Activated CD8-positive, alpha-beta memory T cell treated with anti-CD3 and anti-CD28 coated beads, Interleukin-2, amount 50 U/mL, for 48 hours (primary cell): ENCODE results near the gene RAD51AP2.
"Not testable (repeated sequence)": the region's sequence is repeated elsewhere in the genome, so short reads cannot be mapped to it uniquely, and the experiment has no call there.

Experiments used
- DNase-seq: peaks from one replicate; pipeline ENCODE4 v3.0.0-alpha.2; 2020

RAD51AP2 gene

DNA sequence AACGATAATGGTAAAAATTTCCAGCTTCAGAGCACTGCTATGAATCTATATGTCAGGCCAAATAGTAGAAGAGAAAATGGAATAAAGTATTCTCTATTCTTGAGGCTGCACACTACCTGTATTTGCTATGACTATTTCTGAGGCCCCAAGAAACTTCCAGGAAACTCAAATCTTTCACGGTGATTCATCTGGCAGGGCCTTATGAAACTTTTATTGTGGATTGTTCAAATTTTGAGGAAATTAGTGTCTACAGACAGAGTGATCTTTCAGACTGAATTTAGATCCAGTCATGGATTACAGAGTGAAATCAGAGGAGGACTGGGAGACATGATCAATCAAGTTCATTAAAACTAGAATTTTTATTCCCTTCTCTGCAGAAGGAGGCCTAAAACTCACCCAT is 18.2 kb upstream of the RAD51AP2 start:
- DNase-seq, result no peak

DNA sequence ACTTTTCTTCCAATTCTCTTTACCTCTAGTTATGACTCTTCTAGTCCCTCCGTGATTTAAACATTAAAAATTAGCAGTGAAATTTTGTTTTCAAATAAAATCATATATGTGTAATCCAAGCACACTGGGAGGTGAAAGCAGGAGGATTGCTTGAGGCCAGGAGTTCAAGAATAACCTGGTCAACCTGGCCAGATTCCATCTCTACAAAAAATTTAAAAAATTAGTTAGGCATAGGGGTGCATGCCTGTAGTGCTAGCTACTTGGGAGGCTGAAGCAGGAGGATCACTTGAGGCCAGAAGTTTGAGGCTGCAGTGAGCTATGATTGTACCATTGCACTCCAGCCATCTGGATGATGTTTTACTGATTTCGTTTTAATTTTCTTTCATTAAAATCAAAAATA is 15.3 kb upstream of the RAD51AP2 start:
- no peak for DNase-seq

DNA sequence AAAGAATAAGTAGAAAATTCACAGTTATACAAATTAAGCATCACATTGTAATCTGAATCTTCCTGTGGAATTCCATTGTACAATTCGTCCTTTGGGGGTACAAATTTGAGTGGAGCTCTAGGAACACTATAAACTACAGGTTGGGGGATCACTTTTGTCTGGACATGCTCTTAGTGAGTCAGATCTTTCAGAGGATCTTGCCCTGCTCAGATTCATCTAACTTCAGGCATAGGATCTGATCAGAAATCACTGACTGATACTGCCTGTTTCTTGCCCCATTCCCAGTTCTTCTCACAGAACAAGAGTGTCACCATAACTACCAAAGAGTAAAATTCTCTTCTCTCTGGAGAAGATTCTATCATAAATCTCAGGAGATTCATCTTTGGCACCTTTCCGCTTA is 11.5 kb upstream of the RAD51AP2 start:
- no peak for DNase-seq

DNA sequence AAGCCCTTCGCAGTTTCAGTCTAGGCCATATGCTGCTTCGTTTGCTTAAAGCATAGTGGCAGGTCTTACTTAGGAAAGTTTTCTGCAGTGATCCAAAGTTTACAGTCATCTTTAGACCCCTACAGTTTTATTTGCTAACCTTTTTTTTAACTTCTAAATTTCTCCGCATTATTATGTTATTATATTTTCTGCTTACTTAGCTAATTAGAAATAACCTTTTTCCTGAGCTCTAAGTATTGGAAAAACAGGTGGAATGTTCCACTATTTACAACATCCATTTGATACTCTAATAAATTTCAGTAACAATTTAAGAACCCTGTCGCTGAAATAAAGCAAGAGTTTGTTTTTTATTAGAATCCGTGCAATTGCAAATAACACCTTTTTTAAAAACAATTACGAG is 4.1 kb upstream of the RAD51AP2 start:
- no peak for DNase-seq

DNA sequence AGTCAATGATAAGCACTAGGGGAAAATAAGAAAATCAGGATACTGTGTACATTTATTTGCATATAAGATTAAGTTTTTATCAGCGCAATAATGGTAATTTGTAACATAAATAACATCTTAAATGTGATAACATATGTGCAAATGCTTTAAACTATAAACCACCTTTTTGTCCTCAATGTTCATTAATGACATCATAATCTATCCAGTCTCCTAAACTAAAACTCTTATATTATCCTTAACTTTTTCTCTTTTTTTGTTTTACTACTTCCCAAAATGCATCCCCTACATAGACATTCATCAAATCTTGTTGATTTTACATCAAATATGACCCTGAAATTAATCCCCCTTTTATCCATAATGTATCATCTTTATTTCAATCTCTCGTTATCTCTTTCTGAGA is 3.4 kb upstream of the RAD51AP2 start:
- no peak for DNase-seq

DNA sequence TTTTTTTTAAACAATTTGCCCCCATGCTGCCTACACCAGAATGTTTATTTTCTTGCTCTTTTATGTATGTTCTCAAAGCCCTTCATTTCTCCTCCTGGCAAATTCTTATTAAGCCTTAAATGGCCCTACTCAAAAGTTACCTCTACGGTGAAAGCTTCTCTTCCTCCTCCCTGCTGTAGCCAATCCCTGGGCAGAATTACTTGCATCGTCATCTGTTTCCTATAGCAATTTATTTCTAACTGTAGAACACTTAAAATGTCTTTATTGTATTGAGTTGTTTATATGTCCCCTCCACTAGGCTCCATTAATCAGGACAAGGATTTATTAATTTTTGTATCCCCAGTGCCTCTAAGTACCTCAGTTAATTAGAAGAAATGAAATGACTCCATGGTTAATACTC is 2.5 kb upstream of the RAD51AP2 start:
- no peak for DNase-seq

DNA sequence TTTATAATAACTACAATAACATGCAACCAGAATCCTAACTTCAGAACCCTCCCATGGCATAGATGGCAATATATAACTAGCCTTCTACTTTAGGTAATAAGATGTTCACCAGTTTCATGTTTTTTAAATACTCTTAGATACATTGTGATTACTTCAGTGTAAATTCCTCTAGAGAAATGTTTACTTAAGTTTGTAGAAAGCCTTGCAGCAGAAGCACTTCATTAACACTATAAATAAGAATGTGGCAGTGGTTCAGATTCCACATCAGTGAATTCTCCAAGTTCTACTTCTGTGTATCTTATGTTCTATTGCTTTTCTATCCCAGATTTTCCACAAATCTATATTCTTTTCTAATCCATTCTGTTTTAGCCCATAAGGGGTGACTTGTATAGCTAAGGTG is 1.2 kb upstream of the RAD51AP2 start:
- DNase-seq, result no peak

DNA sequence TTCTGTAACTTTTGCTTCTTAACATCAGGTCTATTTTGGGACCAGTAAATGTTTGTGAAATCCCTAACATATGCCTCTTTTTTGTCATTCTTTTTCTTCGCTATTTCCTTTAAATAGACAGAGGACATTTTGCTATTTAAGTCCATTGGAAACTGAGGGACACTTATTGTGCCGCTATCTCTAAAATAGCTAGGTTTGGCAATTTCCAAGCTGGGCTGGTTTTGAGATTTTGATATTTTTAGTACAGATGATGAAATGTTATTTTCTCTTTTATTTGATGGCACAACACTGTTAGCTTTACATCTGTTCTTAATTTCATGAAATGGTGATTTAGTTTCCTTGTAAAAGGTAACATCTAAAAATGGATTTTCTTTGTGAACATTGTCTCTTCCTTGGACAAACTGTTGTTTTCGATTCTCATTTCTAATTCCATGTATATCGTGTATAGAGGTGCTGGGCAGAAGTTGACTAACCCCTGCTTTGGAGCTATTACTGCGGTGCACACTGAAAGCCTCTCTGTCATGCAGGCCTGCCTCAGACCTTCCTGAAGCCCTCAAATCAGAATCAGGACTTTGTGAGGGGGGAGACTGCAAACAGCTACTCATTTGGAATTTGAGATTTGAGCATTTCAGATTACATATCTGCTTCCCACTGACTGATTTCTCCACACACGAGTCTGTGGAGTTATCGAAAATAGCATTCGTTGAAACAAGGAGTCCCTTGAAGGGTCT is 594 bp downstream of the RAD51AP2 start:
- DNase-seq, result no peak

DNA sequence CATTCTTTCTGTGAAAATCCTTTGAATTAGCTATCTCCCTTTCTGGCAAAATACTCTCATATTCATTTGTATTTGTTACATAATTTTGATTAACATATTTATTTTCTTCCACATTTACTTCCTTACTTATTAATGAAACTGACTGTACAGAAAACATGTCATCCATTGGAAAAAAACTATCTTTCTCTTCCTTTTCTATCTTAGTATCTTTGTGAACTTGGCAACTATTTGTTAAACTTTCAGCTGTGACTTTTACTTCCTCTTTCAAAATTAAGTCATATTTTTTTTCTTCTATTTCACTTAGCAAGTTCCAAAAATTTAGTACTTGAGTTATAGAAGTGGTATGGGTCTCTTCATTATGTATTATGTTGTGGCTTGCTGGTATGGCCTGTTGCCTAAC is 2.6 kb downstream of the RAD51AP2 start:
- no peak for DNase-seq

DNA sequence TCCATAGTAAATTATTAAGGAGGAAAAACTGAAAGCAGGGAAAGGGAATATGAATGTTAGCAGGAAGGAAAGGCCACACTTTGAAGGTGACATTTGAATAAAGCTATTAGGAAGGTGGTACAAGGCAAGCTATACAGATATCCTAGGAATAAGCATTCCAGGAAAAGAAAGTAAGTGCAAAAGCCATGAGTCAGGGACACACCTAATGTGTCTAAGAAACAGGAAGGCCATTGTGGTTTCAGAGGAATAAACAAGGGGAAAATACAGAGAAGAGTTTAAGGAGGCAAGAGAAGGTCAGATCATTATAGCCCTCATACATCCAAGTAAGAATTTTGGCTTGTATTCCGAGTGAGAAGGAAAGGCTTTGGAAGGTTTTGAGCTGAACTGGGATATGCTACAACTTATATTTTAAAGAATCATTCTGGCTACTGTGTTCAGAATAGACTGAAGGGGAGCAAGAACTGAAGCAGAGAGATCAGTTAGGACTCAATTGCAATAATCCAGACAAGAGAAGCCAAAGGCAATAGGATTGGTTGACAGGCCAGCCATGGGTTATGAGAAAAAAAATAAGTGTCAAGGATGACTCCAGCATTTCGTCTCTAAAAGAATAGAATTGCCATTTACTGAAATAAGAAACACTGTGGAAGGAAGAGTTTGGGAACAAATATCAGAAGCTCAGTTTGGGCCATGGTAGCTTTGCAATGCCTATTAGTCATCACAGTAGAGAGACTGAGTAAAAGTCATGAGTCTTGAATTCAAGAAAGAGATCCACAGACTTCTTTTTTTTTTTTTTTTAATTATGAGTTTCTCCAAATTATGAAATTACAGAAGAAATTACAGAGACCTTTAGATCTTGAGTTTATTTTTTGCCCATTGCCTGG is 11.3 kb downstream of the RAD51AP2 start:
- DNase-seq, result no peak

DNA sequence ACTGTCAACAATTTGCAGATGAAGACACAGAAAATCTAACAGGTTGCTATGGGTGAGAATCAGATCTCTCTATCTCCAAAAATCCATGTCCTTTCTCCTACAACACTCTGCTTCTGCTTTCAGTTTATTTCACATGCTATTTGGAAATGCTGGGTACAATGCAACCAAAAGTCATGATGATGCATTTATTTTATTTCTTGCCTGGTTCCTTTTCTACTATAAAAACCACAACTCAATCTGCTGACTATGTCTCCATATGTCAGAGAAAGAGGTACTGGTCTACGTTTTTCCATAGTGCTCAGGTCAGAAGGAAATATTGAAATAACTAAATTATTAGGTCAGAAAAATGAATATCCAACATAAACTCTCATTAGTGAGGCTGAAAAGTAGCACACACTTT is 20.5 kb downstream of the RAD51AP2 start:
- DNase-seq, result no peak

DNA sequence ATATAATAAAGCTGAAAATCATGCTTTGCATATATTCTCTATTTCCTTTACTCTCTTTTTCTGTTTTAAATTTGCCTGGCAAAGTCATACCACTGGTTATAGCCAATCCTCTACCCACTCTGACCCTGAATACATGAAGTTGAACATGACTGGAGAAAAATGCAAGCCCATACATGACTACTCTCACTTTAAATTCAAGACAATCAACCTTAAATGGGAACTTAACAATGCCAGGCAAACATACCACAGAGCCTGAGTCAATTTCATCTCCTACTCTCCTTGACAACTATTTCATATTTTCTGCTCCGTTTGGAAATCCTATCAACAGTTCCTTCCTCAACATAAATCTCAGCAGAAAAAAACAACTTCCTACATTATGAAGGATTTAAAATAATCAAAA is 22.6 kb downstream of the RAD51AP2 start:
- DNase-seq, result no peak

DNA sequence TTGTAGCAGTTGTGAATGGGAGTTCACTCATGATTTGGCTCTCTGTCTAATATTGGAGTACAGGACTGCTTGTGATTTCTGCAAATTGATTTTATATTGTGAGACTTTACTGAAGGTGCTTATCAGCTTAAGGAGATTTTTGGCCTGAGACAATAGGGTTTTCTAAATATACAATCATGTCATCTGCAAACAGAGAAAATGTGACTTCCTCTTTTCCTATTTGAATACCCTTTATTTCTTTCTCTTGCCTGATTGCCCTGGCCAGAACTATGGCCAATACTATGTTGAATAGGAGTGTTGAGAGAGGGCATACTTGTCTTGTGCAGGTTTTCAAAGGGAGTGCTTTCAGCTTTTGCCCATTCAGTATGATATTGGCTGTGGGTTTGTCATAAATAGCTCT is 28.1 kb downstream of the RAD51AP2 start:
- DNase-seq, result not testable (repeated sequence)

DNA sequence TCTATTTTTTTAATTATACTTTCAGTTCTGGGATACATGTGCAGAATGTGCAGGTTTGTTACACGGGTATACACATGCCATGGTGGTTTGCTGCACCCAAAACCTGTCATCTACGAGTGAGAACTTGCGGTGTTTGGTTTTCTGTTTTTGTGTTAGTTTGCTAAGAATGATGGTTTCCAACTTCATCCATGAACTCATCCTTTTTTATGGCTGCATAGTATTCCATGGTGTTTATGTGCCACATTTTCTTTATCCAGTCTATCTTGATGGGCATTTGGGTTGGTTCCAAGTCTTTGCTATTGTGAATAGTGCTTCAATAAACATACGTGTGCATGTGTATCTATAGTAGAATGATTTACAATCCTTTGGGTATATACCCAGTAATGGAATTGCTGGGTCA is 29.6 kb downstream of the RAD51AP2 start:
- DNase-seq, result not testable (repeated sequence)

DNA sequence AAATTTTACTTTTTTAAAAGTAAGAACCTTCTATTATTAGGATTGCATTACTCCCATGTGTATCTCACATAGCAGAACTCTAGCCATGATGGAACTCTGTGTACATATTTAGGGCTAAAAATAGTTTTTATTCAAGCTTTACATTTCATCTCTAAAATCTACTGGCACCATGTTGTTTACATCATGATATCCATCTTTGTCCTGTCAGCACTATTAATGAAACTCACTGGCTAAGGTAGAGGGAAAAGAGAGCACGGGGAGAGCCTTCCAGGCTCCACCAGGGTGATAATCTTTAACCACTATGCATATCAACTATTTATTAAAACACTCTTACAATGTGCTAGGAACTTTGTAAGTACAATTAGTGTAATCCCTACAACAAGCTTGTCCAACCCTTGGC is 34.7 kb downstream of the RAD51AP2 start:
- DNase-seq, result no peak

DNA sequence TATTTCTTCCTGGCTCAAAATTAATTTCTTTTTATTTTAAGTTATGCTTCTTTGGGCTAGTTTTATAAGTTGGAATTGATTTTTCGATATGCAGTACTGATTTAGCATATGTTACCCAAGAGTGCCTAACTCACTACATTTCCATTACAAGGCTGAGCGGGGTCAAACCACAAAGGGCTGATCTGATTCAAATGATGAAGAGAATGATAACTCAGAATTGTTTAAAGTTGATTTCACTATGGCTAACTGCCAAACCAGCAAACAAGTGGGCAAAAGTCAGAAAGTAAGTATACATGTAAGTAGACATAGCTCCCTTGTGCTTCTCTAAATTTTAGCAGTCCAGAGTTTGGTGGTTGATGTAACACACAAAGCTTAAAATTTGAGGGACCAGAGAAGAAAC is 35.6 kb downstream of the RAD51AP2 start:
- DNase-seq, result no peak

DNA sequence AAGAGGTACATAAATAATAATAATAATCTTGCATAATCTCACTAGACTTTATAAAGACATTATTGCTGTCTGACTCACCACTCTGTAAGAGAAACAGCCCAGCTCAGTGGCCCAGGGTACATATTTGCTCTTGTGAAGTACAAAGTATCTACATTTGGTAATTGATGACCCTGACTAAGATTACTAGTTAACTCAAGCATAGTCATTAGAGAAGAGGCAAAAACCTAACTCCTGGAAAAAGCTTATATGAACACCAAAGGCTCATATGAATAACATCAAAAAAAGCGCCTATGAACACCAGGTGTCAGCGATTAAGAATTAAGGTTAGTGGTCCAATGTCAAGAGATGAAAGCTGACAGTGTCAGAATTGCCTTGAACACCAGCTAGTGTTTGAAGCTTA is 38.4 kb downstream of the RAD51AP2 start:
- no peak for DNase-seq

DNA sequence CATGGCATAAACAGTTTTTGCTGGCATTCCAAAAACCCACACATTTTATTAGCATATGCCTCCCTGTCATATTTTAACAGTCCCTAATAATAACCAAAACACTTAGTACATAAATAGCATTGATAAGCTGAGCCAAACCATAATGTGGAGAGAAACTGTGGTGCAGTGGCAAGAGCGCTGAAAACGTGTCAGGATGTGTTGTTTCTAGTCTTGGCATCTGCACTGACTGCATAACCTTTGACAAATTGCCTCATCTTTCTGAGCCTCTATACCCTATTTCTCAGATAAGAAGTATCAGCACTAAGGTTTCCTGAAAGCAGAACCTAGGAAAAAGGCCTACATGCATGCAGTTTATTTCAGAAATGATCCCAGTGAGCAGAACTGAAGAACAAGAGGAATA is 41.4 kb downstream of the RAD51AP2 start:
- no peak for DNase-seq

DNA sequence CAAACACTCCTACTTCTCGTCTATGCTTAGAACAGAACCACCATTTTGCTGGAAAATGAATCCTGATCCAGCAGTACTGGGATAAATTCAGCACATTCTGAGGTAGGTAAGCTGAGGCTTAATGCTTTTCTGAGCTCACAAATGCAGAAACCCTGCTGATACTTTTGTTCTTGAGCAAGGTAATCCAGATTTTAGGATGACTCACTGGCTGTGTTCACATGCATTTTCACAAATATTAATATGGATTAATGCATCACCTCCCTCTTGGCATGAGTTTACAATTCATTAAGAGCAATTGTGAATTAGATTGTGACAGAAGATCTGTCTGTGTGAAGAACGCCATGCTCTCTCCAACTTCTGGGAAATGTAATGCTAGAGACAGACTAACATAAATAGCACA is 42.2 kb downstream of the RAD51AP2 start:
- no peak for DNase-seq

DNA sequence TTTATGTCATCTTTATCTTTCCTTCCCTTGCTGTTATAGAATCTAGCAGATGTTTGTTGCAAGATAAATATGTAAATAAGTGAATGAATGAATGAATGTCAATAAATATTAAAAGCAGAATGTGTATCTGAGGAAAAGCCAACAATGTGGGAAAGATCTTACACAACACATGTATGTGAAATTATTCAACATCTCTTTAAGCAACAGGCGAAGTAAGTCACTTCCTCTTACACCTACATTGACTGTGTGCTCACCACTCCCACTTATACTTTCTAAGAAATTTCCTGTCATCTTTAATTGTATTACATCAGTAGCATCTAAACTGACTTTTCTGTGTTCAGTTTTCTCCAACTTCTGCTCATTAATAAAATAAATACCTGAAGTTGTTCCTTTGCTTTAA is 43.0 kb downstream of the RAD51AP2 start:
- no peak for DNase-seq

DNA sequence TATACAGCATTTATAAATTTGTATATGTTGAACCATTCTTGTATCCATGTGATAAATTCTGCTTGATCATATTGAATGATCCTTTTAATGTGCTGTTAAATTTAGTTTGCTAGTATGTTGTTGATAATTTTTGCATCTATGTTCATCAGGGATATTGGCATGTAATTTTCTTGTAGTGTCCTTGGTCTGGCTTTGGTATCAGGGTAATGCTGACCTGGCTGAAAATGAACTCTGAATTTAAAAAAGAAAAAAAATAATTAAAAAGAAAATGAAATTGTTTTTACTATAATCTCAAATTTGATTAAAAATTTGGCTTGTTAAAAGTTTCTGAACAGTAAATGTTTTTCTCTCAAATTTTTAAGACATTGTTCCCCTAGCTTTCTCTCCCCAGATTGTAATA is 46.3 kb downstream of the RAD51AP2 start:
- no peak for DNase-seq

DNA sequence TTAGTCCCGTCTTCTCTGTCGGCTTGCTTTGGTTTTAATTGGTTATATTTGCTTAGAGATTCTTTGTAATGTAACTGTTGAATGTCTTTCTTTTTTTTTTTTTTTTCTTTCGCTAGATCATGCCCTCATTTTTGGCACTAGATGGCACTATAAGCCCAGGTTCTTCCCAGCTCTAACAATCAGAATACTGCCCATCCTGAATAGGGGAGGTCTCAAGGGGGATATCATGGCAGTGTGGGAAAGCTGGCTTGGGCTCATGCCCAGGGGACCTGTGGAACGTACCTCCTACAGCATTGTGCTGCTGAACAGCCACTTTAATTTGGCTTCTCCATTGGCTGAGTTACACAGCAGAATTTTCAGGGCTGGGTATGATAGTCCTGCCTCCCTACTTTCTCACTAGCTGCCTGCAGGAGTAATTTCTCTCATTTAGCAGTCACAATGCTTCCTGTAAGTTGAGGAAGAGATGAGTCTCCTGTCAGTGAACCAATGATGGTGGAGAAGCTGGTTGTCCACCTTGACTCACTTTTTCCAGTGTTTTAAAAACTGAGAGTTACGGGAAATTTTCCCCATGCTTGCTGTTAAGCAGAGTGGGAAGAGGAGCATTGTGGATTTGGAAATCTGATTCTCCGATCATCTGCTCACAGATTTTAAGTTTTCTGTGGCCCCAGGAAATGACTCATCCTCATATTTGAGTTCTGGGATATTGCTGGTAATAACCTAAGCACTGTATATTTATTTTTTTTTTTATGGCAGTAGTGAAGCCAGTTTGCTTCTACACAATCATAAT is 47.2 kb downstream of the RAD51AP2 start:
- no peak for DNase-seq

DNA sequence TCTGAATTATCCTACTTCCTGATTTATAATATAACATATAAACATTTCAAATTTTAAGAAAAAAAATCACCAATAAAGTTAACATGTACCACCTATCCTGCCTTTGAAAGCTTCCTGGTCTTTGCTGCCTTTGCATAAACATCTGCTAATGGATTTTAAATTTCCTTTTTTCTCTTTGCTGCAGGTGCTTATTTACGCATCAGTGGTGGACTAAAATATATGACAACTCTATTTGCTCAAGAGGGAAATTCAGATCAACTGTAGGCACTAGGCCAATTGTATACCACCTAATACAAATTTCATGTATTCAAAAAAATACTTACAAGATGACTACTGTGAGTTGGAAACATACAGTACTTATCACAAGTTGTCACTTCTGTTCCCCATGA is 57.2 kb downstream of the RAD51AP2 start:
- no peak for DNase-seq
